Heart left ventricle (tissue), 13 donors: Measurements from ENCODE around the gene ATAD3B.

ENCODE experiments used
- POLR2A ChIP-seq, 2 donors: fragments of 450-650 bp; IDR thresholded peaks; one replicate each; pipeline ENCODE4 v1.6.1; 2017; ENCODE audit warnings: antibody characterized with exemption in 2 of 2, mild to moderate bottlenecking in 2 of 2, moderate library complexity in 2 of 2
- TF ChIP-seq, protein P1 (sequence below), 12 donors: fragments of 200-600 bp; sonication (generic) in 4 of 12; IDR thresholded peaks; one replicate each; pipeline versions ENCODE4 v1.5.0 to v1.8.0; 2018 to 2022; ENCODE audit warnings: antibody characterized with exemption in 12 of 12, mild to moderate bottlenecking in 5 of 12
- donor health status: ischemic (EF 13 %, LVEDD 7.1; RV severe dilation, severe dysfunction).
- donor health status: DM: no; HTN: yes; CAD: no.
- donor health status: DM: no; HTN: no; CAD: no.
- donor health status: ischemic (EF 25% LVEDD 6.9; RV normal size, moderate dysfunction).
- donor health status: ischemic (EF 25% LVEDD 5.7; RV mildly dilated, moderate dysfunction).
- donor health status: ischemic (EF 35%, LVEDD 5.7; RV mildly dilated, moderate dysfunction).
- donor health status: nonischemic (EF 11% LVEDD 7.7; RV severe dilation, severe dysfunction).
- donor health status: DM: yes; HTN: yes; CAD: no.
- donor health status: PGD.
- donor health status: ischemic (EF 29% LVEDD 5.4; RV normal size, mild dysfunction).
- donor health status: nonischemic (EF 23%, LVEDD 6.1; RV moderate dilation, normal function).

DNA sequence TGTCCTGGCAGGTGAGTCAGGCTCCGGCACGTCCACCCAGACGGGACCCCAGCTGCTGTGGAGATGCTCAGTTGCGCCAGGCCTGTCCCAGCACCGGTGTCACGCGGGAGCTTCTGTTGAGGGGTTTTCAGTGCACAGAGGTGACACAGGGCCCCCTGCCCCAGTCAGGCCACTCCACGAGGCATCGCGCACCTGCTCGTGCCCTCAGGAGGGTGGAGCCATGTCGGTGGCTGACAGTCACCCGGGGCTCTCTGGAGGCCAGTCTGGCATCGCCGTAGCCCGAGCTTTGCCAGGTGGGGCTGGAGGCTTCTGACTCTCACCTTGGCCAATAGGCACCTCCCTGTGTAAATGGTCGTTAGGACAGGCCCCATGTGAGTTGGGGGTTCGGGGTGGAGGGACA lies 57.8 kb downstream of the ATAD3B start:
- TF ChIP-seq, protein P1, sequence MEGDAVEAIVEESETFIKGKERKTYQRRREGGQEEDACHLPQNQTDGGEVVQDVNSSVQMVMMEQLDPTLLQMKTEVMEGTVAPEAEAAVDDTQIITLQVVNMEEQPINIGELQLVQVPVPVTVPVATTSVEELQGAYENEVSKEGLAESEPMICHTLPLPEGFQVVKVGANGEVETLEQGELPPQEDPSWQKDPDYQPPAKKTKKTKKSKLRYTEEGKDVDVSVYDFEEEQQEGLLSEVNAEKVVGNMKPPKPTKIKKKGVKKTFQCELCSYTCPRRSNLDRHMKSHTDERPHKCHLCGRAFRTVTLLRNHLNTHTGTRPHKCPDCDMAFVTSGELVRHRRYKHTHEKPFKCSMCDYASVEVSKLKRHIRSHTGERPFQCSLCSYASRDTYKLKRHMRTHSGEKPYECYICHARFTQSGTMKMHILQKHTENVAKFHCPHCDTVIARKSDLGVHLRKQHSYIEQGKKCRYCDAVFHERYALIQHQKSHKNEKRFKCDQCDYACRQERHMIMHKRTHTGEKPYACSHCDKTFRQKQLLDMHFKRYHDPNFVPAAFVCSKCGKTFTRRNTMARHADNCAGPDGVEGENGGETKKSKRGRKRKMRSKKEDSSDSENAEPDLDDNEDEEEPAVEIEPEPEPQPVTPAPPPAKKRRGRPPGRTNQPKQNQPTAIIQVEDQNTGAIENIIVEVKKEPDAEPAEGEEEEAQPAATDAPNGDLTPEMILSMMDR (IDR thresholded peaks at IDR 0.05), result no peak
- no peak for TF ChIP-seq POLR2A (IDR thresholded peaks at IDR 0.05)
